SK-N-SH (cell line): ENCODE data around the gene GRB10. TPM values are rescaled to one million over a fixed set of nuclear protein-coding genes. Genes with fewer than 3 reads are reported as not detected.

Experiments
- CTCF ChIA-PET: fragments of 300-600, 350-600 bp; formaldehyde crosslinking; extraction: SDS; loops from one replicate; lab custom pipeline; 2021; lab: Yijun Ruan, JAX
- POLR2A ChIA-PET: fragments of 350-600 bp; sonication (Branson Sonifier 250); formaldehyde crosslinking; extraction: SDS; loops from one replicate; lab custom pipeline; 2020; ENCODE audit warnings: antibody characterized with exemption, inconsistent platforms; lab: Yijun Ruan, JAX
- DNase-seq: peaks from one replicate; pipeline ENCODE4 v3.0.0; 2012
- H2AFZ ChIP-seq: fragments of 200-600 bp; sonication (generic); 2 replicates; pipeline ENCODE4 v1.8.1; 2016; ENCODE audit warnings: antibody characterized with exemption, mild to moderate bottlenecking, low read depth
- H3F3A ChIP-seq: fragments of 200-600 bp; sonication (generic); replicated peaks from 2 replicates; pipeline ENCODE3; 2016; ENCODE audit warnings: antibody characterized with exemption, mild to moderate bottlenecking; ENCODE audit not compliant: insufficient read depth
- H3K27ac ChIP-seq, 2 experiments: fragments of 200-500 bp in 1 of 2; fragments of 200-600 bp in 1 of 2; sonication (Bioruptor generic) in 1 of 2; sonication (generic), shearing (Covaris generic) in 1 of 2; 2 replicates each; pipeline versions ENCODE4 v1.5.1 to v1.6.1; 2014 to 2016; ENCODE audit warnings: low read depth in 2 of 2, inconsistent platforms in 1 of 2, low read length in 1 of 2, mild to moderate bottlenecking in 1 of 2, mixed read lengths in 1 of 2
- H3K27me3 ChIP-seq: fragments of 200-600 bp; sonication (generic), shearing (Covaris generic); 2 replicates; pipeline ENCODE4 v1.6.1; 2016; ENCODE audit warnings: mixed run types; ENCODE audit not compliant: insufficient read depth
- H3K36me3 ChIP-seq, 2 experiments: fragments of 200-500 bp in 1 of 2; fragments of 200-600 bp in 1 of 2; sonication (Bioruptor generic) in 1 of 2; sonication (generic) in 1 of 2; replicated peaks in 1 of 2; 2 replicates each; pipeline versions ENCODE3 to v1.5.1; 2014 to 2016; ENCODE audit warnings: low read length in 1 of 2, mild to moderate bottlenecking in 1 of 2; ENCODE audit not compliant: insufficient read depth in 2 of 2, control insufficient read depth in 1 of 2
- H3K4me1 ChIP-seq, 2 experiments: fragments of 200-500 bp in 1 of 2; fragments of 200-600 bp in 1 of 2; sonication (Bioruptor generic) in 1 of 2; sonication (generic), shearing (Covaris generic) in 1 of 2; 2 replicates each; pipeline versions ENCODE4 v1.5.1 to v1.6.1; 2014 to 2016; ENCODE audit warnings: low read depth in 1 of 2, low read length in 1 of 2, mixed run types in 1 of 2; ENCODE audit not compliant: insufficient read depth in 2 of 2, control insufficient read depth in 1 of 2
- H3K4me2 ChIP-seq: fragments of 200-600 bp; sonication (generic), shearing (Covaris generic); 2 replicates; pipeline ENCODE4 v1.6.1; 2017; ENCODE audit warnings: mixed run types
- H3K4me3 ChIP-seq, 2 experiments: fragments of 200-500 bp in 1 of 2; fragments of 200-600 bp in 1 of 2; sonication (Bioruptor generic) in 1 of 2; sonication (generic), shearing (Covaris generic) in 1 of 2; 2 replicates each; pipeline versions ENCODE4 v1.5.1 to v1.8.1; 2014 to 2016; ENCODE audit warnings: low read depth in 2 of 2, inconsistent platforms in 1 of 2, low read length in 1 of 2, mild to moderate bottlenecking in 1 of 2, mixed read lengths in 1 of 2, moderate library complexity in 1 of 2
- H3K79me2 ChIP-seq: fragments of 200-600 bp; sonication (generic); 2 replicates; pipeline ENCODE4 v1.8.1; 2017; ENCODE audit warnings: mild to moderate bottlenecking; ENCODE audit not compliant: insufficient read depth
- H3K9ac ChIP-seq: fragments of 200-600 bp; sonication (generic); 2 replicates; pipeline ENCODE4 v1.6.1; 2017; ENCODE audit warnings: mixed run types
- H3K9me2 ChIP-seq: fragments of 200-600 bp; sonication (generic); 2 replicates; pipeline ENCODE4 v1.6.1; 2017; ENCODE audit warnings: mixed run types
- H3K9me3 ChIP-seq: fragments of 200-600 bp; sonication (generic); 2 replicates; pipeline ENCODE4 v1.6.1; 2017; ENCODE audit warnings: mixed run types, mild to moderate bottlenecking, moderate library complexity
- H4K20me1 ChIP-seq: fragments of 200-600 bp; sonication (generic); 2 replicates; pipeline ENCODE4 v1.6.1; 2017; ENCODE audit warnings: mild to moderate bottlenecking, mixed run types; ENCODE audit not compliant: insufficient read depth
- CHD2 ChIP-seq: fragments of 150-350 bp; IDR thresholded peaks from 2 replicates; pipeline ENCODE4 v1.6.1; 2018; ENCODE audit warnings: low read length; ENCODE audit not compliant: partially characterized antibody
- EP300 ChIP-seq, 2 experiments: IDR thresholded peaks; 2 replicates each; pipeline versions ENCODE4 v1.4.0 to v1.6.1; 2012; ENCODE audit warnings: borderline replicate concordance in 1 of 2, low read depth in 1 of 2, low read length in 1 of 2
- EZH2phosphoT487 ChIP-seq: fragments of 200-600 bp; sonication (generic); IDR thresholded peaks from 2 replicates; pipeline ENCODE4 v1.6.1; 2017; ENCODE audit warnings: low read depth, mixed run types, mild to moderate bottlenecking, antibody characterized with exemption, moderate library complexity, borderline replicate concordance
- FOSL2 ChIP-seq: IDR thresholded peaks from 2 replicates; pipeline ENCODE4 v1.4.0; 2012; ENCODE audit warnings: low read depth, mild to moderate bottlenecking, moderate library complexity, borderline replicate concordance
- FOXM1 ChIP-seq: IDR thresholded peaks from 2 replicates; pipeline ENCODE4 v1.4.0; 2012; ENCODE audit warnings: low read depth, mild to moderate bottlenecking
- GABPA ChIP-seq: IDR thresholded peaks from 2 replicates; pipeline ENCODE4 v1.4.0; 2012; ENCODE audit warnings: low read depth, mild to moderate bottlenecking
- GATA2 ChIP-seq: sonication (generic); formaldehyde crosslinking; IDR thresholded peaks from 2 replicates; pipeline ENCODE4 v1.5.0; 2020; ENCODE audit warnings: mild to moderate bottlenecking, missing genetic modification reagents
- MEF2A ChIP-seq: IDR thresholded peaks from 2 replicates; pipeline ENCODE4 v1.4.0; 2012; ENCODE audit warnings: low read depth, borderline replicate concordance
- MXI1 ChIP-seq: IDR thresholded peaks from 2 replicates; pipeline ENCODE4 v1.6.1; 2012; ENCODE audit warnings: mild to moderate bottlenecking, low read depth, low read length, improper control_type of control experiment
- NFIC ChIP-seq: IDR thresholded peaks from 2 replicates; pipeline ENCODE4 v1.4.0; 2012; ENCODE audit warnings: borderline replicate concordance
- NRF1 ChIP-seq: IDR thresholded peaks from 2 replicates; pipeline ENCODE4 v1.6.1; 2012; ENCODE audit warnings: low read depth, mild to moderate bottlenecking, low read length
- RAD21 ChIP-seq: IDR thresholded peaks from 2 replicates; pipeline ENCODE4 v1.6.1; 2012; ENCODE audit warnings: mild to moderate bottlenecking, low read length
- RXRA ChIP-seq: IDR thresholded peaks from 2 replicates; pipeline ENCODE4 v1.4.0; 2012; ENCODE audit warnings: low read depth, mild to moderate bottlenecking, borderline replicate concordance
- SIN3A ChIP-seq: IDR thresholded peaks from 2 replicates; pipeline ENCODE4 v1.6.1; 2012; ENCODE audit warnings: low read depth, mild to moderate bottlenecking, low read length, moderate library complexity, borderline replicate concordance
- SMC3 ChIP-seq: IDR thresholded peaks from 2 replicates; pipeline ENCODE4 v1.6.1; 2012; ENCODE audit warnings: low read depth, low read length, improper control_type of control experiment
- TAF1 ChIP-seq: IDR thresholded peaks from 2 replicates; pipeline ENCODE4 v1.6.1; 2012; ENCODE audit warnings: low read depth, mild to moderate bottlenecking, low read length, moderate library complexity, borderline replicate concordance
- YY1 ChIP-seq: IDR thresholded peaks from 2 replicates; pipeline ENCODE4 v1.4.0; 2012; ENCODE audit warnings: low read depth, mild to moderate bottlenecking
- whole genome bisulfite sequencing: methylation state at CpG from one replicate; pipeline ENCODE4 v1.1.6; 2017; ENCODE audit warnings: low lambda C conversion rate; 5-methylcytosine and 5-hydroxymethylcytosine counted together
- polyA plus RNA-seq, 3 experiments: library from polyadenylated mRNA; depleted of rRNA; stranded (reverse); fragments of >200 nt; gene quantifications; 2 replicates each; pipeline ENCODE4 v1.2.3, GENCODE V29; 2012
- TF ChIP-seq, protein P1 (sequence below): IDR thresholded peaks from 2 replicates; pipeline ENCODE4 v1.4.0; 2012; ENCODE audit warnings: low read depth, borderline replicate concordance
- TF ChIP-seq, protein P2 (sequence below): IDR thresholded peaks from 2 replicates; pipeline ENCODE4 v1.4.0; 2012; ENCODE audit warnings: low read depth
- TF ChIP-seq, protein P3 (sequence below): fragments of 200-600 bp; sonication (generic); IDR thresholded peaks from 2 replicates; pipeline ENCODE4 v1.6.1; 2017; ENCODE audit warnings: antibody characterized with exemption, mild to moderate bottlenecking, moderate library complexity
- TF ChIP-seq, protein P4 (sequence below): IDR thresholded peaks from 2 replicates; pipeline ENCODE4 v1.6.1; 2012; ENCODE audit warnings: mild to moderate bottlenecking, low read depth, low read length, moderate library complexity

GRB10 gene
- polyA plus RNA-seq, 1 of the 3 experiments (the other 2 are of a cell fraction) = 5.1 TPM

DNA sequence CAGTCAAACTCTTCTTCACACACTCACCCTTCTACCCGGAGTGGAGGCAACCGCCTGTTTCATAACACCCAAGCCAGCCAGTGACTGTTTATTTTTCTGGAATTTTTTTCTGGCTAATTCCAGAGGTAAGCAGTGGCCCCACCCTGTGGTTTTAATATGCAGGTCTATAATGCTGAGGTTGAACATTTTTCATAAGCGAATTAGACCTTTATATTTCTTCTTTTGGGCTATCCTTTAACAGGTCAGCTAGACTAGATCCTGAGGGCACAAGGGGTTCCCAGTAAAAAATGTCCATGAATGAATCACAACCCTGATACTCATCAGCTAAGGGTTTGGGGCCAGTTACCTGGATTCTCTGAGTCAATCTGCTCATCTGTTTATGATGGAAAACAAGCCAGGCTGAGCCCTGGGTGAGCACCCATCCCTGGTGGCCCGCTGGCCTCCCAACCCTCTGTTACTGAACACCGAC, 76.2 kb downstream of the GRB10 start (continued):
- TF ChIP-seq, protein P1, sequence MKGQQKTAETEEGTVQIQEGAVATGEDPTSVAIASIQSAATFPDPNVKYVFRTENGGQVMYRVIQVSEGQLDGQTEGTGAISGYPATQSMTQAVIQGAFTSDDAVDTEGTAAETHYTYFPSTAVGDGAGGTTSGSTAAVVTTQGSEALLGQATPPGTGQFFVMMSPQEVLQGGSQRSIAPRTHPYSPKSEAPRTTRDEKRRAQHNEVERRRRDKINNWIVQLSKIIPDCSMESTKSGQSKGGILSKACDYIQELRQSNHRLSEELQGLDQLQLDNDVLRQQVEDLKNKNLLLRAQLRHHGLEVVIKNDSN = no peak
- no peak for TF ChIP-seq GABPA
- TF ChIP-seq TAF1 = no peak
- no peak for TF ChIP-seq CHD2
- no peak for TF ChIP-seq YY1

DNA sequence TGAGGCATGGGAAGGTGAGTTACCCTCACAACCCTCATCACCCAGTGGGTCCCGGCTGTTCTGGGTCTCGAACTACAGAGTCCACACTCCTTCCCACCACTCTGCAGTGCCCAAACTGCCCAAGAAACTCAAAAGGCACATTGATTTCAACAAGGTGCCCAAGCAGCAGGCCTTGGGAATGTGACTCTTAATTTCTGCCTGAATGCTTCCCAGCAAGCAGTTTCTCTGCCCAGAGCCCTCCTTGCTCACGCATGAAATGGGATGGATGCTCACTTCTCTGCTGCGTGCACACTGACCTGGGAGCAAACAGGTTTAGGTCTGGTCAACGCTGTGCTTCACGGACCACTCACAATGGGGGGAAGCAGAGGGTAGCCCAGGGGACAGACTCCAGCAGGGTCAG, 77.9 kb downstream of the GRB10 start:
- WGBS = 35% methylated on average over 5 of the region's 6 CpGs
- peaks cover 54% of the 10 kb centered on the region for H3K79me2 ChIP-seq
- peaks cover 0 to 30% of the 10 kb centered on the region in 2 experiments for H3K36me3 ChIP-seq
- no peak for TF ChIP-seq YY1
- TF ChIP-seq CHD2 = no peak
- TF ChIP-seq GATA2 (CRISPR knock-in tag) = no peak
- TF ChIP-seq MEF2A = no peak
- TF ChIP-seq GABPA = no peak
- TF ChIP-seq EP300 (IDR thresholded peaks at IDR 0.05; ENCODE audit: borderline replicate concordance in 1 of 2, low read depth in 1 of 2, low read length in 1 of 2) = no peak
- no peak overlapping the region for H3K4me2 ChIP-seq
- ChIA-PET CTCF (interaction anchor here (1.0 to 1.2 kb wide), 2 partner anchors 8 to 20 kb away, joined by 3 read pairs; no protein-coding TSS in a partner anchor), POLR2A (no interaction called here)
- H4K20me1 ChIP-seq = peaks cover 73% of the 10 kb centered on the region
- no peak overlapping the region for H3K4me3 ChIP-seq
- no peaks in the 10 kb centered on the region for H3K9me3 ChIP-seq
- no peaks in the 10 kb centered on the region for H3K9me2 ChIP-seq
- H3K9ac ChIP-seq = no peak overlapping the region
- H2AFZ ChIP-seq = no peak overlapping the region
- peaks cover 3% of the 10 kb centered on the region for H3F3A ChIP-seq
- no peak for DNase-seq
- no peaks in the 10 kb centered on the region for H3K27me3 ChIP-seq
- H3K4me1 ChIP-seq = no peaks in the 10 kb centered on the region; a peak in 2 of 4 replicates
- no peak overlapping the region for H3K27ac ChIP-seq

DNA sequence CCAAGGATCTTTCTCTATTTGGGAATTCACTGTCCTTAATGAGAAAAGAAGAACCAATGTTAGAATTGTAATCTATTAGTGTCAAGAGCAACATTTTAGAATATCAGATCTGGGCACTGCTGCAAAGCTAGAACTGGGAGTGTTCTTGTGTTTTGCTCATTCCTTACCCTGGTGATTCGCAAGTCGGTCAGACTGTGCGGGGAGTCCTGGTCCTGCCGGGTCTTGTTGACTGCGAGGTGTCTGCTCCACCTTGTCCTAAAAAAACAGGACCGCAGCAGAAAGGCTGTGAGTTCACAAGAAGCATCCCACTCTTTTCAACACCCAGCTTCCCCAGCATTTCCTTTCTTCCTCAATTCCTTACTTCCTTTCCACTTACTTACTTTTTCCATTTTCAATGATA, 79.0 kb downstream of the GRB10 start:
- Histone ChIP-seq H3K4me3 (no peak overlapping the region), H3F3A (peaks cover 8% of the 10 kb centered on the region), H3K79me2 (peaks cover 46% of the 10 kb centered on the region), H3K9me3 (no peaks in the 10 kb centered on the region), H3K27ac (no peak overlapping the region), H2AFZ (no peak overlapping the region), H3K9me2 (no peaks in the 10 kb centered on the region), H3K4me2 (no peak overlapping the region), H3K27me3 (no peaks in the 10 kb centered on the region), H3K36me3 (peaks cover 0 to 36% of the 10 kb centered on the region in 2 experiments), H3K9ac (no peak overlapping the region), H4K20me1 (peaks cover 62% of the 10 kb centered on the region), H3K4me1 (no peaks in the 10 kb centered on the region; a peak in 2 of 4 replicates)
- no peak for DNase-seq
- WGBS = 41% methylated on average over 6 of the region's 6 CpGs
- ChIA-PET CTCF (interaction anchor here (0.7 to 1.2 kb wide), 4 partner anchors 18 to 96 kb away, joined by 3 read pairs; no protein-coding TSS in a partner anchor), POLR2A (no interaction called here)
- TF ChIP-seq SIN3A (no peak), NFIC (no peak), EZH2phosphoT487 (no peak), GATA2 (CRISPR knock-in tag) (no peak), NRF1 (no peak), SMC3 (no peak), EP300 (IDR thresholded peaks at IDR 0.05; ENCODE audit: borderline replicate concordance in 1 of 2, low read depth in 1 of 2, low read length in 1 of 2) (no peak), FOSL2 (no peak), FOXM1 (no peak), MXI1 (no peak), RXRA (no peak), RAD21 (no peak)
- TF ChIP-seq, protein P2, sequence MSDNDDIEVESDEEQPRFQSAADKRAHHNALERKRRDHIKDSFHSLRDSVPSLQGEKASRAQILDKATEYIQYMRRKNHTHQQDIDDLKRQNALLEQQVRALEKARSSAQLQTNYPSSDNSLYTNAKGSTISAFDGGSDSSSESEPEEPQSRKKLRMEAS = no peak
- TF ChIP-seq, protein P3, sequence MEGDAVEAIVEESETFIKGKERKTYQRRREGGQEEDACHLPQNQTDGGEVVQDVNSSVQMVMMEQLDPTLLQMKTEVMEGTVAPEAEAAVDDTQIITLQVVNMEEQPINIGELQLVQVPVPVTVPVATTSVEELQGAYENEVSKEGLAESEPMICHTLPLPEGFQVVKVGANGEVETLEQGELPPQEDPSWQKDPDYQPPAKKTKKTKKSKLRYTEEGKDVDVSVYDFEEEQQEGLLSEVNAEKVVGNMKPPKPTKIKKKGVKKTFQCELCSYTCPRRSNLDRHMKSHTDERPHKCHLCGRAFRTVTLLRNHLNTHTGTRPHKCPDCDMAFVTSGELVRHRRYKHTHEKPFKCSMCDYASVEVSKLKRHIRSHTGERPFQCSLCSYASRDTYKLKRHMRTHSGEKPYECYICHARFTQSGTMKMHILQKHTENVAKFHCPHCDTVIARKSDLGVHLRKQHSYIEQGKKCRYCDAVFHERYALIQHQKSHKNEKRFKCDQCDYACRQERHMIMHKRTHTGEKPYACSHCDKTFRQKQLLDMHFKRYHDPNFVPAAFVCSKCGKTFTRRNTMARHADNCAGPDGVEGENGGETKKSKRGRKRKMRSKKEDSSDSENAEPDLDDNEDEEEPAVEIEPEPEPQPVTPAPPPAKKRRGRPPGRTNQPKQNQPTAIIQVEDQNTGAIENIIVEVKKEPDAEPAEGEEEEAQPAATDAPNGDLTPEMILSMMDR = no peak
- TF ChIP-seq, protein P4, sequence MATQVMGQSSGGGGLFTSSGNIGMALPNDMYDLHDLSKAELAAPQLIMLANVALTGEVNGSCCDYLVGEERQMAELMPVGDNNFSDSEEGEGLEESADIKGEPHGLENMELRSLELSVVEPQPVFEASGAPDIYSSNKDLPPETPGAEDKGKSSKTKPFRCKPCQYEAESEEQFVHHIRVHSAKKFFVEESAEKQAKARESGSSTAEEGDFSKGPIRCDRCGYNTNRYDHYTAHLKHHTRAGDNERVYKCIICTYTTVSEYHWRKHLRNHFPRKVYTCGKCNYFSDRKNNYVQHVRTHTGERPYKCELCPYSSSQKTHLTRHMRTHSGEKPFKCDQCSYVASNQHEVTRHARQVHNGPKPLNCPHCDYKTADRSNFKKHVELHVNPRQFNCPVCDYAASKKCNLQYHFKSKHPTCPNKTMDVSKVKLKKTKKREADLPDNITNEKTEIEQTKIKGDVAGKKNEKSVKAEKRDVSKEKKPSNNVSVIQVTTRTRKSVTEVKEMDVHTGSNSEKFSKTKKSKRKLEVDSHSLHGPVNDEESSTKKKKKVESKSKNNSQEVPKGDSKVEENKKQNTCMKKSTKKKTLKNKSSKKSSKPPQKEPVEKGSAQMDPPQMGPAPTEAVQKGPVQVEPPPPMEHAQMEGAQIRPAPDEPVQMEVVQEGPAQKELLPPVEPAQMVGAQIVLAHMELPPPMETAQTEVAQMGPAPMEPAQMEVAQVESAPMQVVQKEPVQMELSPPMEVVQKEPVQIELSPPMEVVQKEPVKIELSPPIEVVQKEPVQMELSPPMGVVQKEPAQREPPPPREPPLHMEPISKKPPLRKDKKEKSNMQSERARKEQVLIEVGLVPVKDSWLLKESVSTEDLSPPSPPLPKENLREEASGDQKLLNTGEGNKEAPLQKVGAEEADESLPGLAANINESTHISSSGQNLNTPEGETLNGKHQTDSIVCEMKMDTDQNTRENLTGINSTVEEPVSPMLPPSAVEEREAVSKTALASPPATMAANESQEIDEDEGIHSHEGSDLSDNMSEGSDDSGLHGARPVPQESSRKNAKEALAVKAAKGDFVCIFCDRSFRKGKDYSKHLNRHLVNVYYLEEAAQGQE = no peak
